ENCODE measurements around the gene EID1. TPM values are rescaled to one million over a fixed set of nuclear protein-coding genes. Genes with fewer than 3 reads are reported as not detected.
"Not testable (repeated sequence)": the region's sequence is repeated elsewhere in the genome, so short reads cannot be mapped to it uniquely, and the experiment has no call there.

The EID1 gene
- total RNA-seq, result 100 to 1,000 TPM in 1 of 2 donors, 10 to 100 TPM in 1; 41.0 to 104 TPM

- ATAC-seq (peak; percentile 92 to 95), DNase-seq (ENCODE audit: low spot score in 2 of 2) (peak; percentile 92 to 94)
- peak within 1 kb of the TSS; percentile 90 to 99 for H3K27ac Mint-ChIP-seq
- peaks cover 14 to 27% of the 10 kb centered on the region in 2 donors for H3K36me3 Mint-ChIP-seq
- peaks cover 0 to 9% of the 10 kb centered on the region in 2 donors for H3K9me3 Mint-ChIP-seq
Observed at GRCh38 chr15:48877630-48878595, at the start of gene EID1. TSS of gene EID1 (plus strand) at chr15:48878134. CDS start at chr15:48878177, 43 bp downstream.

GRCh38 chr15:48828471-48828870 lies 49.5 kb upstream of the EID1 start:
- Mint-ChIP-seq H3K27ac (no peak overlapping the region), H3K36me3 (peaks cover 12% of the 10 kb centered on the region in 2 donors), H3K9me3 (peaks cover 13 to 14% of the 10 kb centered on the region in 2 donors)
- ATAC-seq (no peak), DNase-seq (ENCODE audit: low spot score in 2 of 2) (no peak)

- ATAC-seq (no peak), DNase-seq (ENCODE audit: low spot score in 2 of 2) (no peak)
- Mint-ChIP-seq H3K27ac (no peak overlapping the region), H3K9me3 (peaks cover 18% of the 10 kb centered on the region in 2 donors), H3K36me3 (peaks cover 14% of the 10 kb centered on the region in 2 donors)
Observed at GRCh38 chr15:48828906-48829305, 49.0 kb upstream of the EID1 start.

- H3K27ac Mint-ChIP-seq, result no peak overlapping the region
- ATAC-seq (no peak), DNase-seq (ENCODE audit: low spot score in 2 of 2) (no peak)
- peaks cover 14% of the 10 kb centered on the region in 2 donors for H3K36me3 Mint-ChIP-seq
- peaks cover 21% of the 10 kb centered on the region in 2 donors for H3K9me3 Mint-ChIP-seq
Observed at GRCh38 chr15:48832648-48833047, 45.3 kb upstream of the EID1 start.

GRCh38 chr15:48833526-48834239 lies 44.3 kb upstream of the EID1 start:
- H3K36me3 Mint-ChIP-seq, result peaks cover 14% of the 10 kb centered on the region in 2 donors
- DNase-seq (ENCODE audit: low spot score in 2 of 2) (no peak), ATAC-seq (no peak)
- peaks cover 21% of the 10 kb centered on the region in 2 donors for H3K9me3 Mint-ChIP-seq
- peak overlapping the region in 1 of 2 donors; percentile 33 for H3K27ac Mint-ChIP-seq

GRCh38 chr15:48834756-48835155 lies 43.2 kb upstream of the EID1 start:
- Mint-ChIP-seq H3K9me3 (peaks cover 21% of the 10 kb centered on the region in 2 donors), H3K36me3 (peaks cover 14% of the 10 kb centered on the region in 2 donors), H3K27ac (no peak overlapping the region)
- ATAC-seq, result no peak
- no peak for DNase-seq (ENCODE audit: low spot score in 2 of 2)

- ATAC-seq, result no peak
- H3K36me3 Mint-ChIP-seq, result no peaks in the 10 kb centered on the region
- peak overlapping the region in 1 of 2 donors; percentile 37 for H3K27ac Mint-ChIP-seq
- DNase-seq (ENCODE audit: low spot score in 2 of 2), result no peak
- peaks cover 7 to 10% of the 10 kb centered on the region in 2 donors for H3K9me3 Mint-ChIP-seq
Observed at GRCh38 chr15:48842501-48842900, 35.4 kb upstream of the EID1 start.

GRCh38 chr15:48845123-48845522 lies 32.8 kb upstream of the EID1 start:
- Mint-ChIP-seq H3K9me3 (peaks cover 7 to 10% of the 10 kb centered on the region in 2 donors), H3K36me3 (no peaks in the 10 kb centered on the region), H3K27ac (no peak overlapping the region)
- peak; percentile 33 to 53 for ATAC-seq
- DNase-seq (ENCODE audit: low spot score in 2 of 2), result no peak

- H3K27ac Mint-ChIP-seq, result no peak overlapping the region
- no peaks in the 10 kb centered on the region for H3K9me3 Mint-ChIP-seq
- DNase-seq (ENCODE audit: low spot score in 2 of 2), result no peak
- H3K36me3 Mint-ChIP-seq, result no peaks in the 10 kb centered on the region
- ATAC-seq, result no peak
Observed at GRCh38 chr15:48850648-48851047, 27.3 kb upstream of the EID1 start.

- DNase-seq (ENCODE audit: low spot score in 2 of 2) (no peak), ATAC-seq (no peak)
- Mint-ChIP-seq H3K27ac (no peak overlapping the region), H3K36me3 (no peaks in the 10 kb centered on the region), H3K9me3 (no peaks in the 10 kb centered on the region)
Observed at GRCh38 chr15:48851956-48852355, 26.0 kb upstream of the EID1 start.

- not testable (repeated sequence) for ATAC-seq; H3K9me3 Mint-ChIP-seq; DNase-seq (ENCODE audit: low spot score in 2 of 2); H3K27ac Mint-ChIP-seq; H3K36me3 Mint-ChIP-seq
Observed at GRCh38 chr15:48854434-48854833, 23.5 kb upstream of the EID1 start.

GRCh38 chr15:48855501-48856440 lies 22.2 kb upstream of the EID1 start:
- Mint-ChIP-seq H3K9me3 (no peaks in the 10 kb centered on the region), H3K27ac (no peak overlapping the region), H3K36me3 (no peaks in the 10 kb centered on the region)
- DNase-seq (ENCODE audit: low spot score in 2 of 2) (no peak), ATAC-seq (no peak)

- no peaks in the 10 kb centered on the region for H3K36me3 Mint-ChIP-seq
- H3K9me3 Mint-ChIP-seq, result no peaks in the 10 kb centered on the region
- DNase-seq (ENCODE audit: low spot score in 2 of 2) (no peak), ATAC-seq (no peak)
- H3K27ac Mint-ChIP-seq, result no peak overlapping the region
Observed at GRCh38 chr15:48856942-48857341, 21.0 kb upstream of the EID1 start.

GRCh38 chr15:48858401-48858800 lies 19.5 kb upstream of the EID1 start:
- no peak for ATAC-seq
- no peak overlapping the region for H3K27ac Mint-ChIP-seq

GRCh38 chr15:48859426-48859825 lies 18.5 kb upstream of the EID1 start:
- no peak overlapping the region for H3K27ac Mint-ChIP-seq
- H3K36me3 Mint-ChIP-seq, result no peaks in the 10 kb centered on the region
- DNase-seq (ENCODE audit: low spot score in 2 of 2) (no peak), ATAC-seq (no peak)
- H3K9me3 Mint-ChIP-seq, result no peaks in the 10 kb centered on the region

More at GRCh38 chr15:48858401-48858800, 19.5 kb upstream of the EID1 start:
- Mint-ChIP-seq H3K36me3 (no peaks in the 10 kb centered on the region), H3K9me3 (no peaks in the 10 kb centered on the region)
- DNase-seq (ENCODE audit: low spot score in 2 of 2), result no peak

- DNase-seq (ENCODE audit: low spot score in 2 of 2), result peak in 1 of 2 donors; percentile 65
- Mint-ChIP-seq H3K27ac (no peak overlapping the region), H3K36me3 (no peaks in the 10 kb centered on the region), H3K9me3 (no peaks in the 10 kb centered on the region)
- peak; percentile 72 to 73 for ATAC-seq
Observed at GRCh38 chr15:48861813-48862431, 16.0 kb upstream of the EID1 start.
